ENCODE results near the gene GREB1.
A peak's percentile ranks its signal among the peaks of the same experiment; 100 is the strongest.

Gene GREB1

GRCh38 chr2:11669454-11670291 lies 135.8 kb downstream of the GREB1 start, which contains the start of gene NTSR2:
TSS of gene NTSR2 (minus strand) at chr2:11670195. CDS start at chr2:11670129, 66 bp downstream.
- DNase-seq, result peak; percentile 43

DNA sequence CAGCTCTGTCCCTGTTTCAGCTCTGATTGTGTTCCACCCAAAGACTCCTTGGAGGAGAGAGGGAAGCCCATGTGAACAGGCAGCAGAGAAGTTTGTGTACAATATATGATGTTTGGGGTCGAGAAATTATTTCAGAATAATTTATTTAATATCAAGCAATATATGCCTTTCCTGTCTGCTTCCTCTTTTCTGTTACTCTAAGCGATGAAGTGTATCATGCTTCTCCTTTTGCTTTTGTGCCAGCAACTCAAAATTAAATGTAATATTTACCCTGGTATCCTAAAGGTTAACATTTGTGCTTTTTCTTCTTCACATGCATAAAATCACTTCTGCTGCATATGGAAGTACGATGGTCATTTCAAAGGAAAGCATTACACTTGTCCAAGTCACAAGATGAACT lies 138.6 kb downstream of the GREB1 start:
- DNase-seq, result no peak

DNA sequence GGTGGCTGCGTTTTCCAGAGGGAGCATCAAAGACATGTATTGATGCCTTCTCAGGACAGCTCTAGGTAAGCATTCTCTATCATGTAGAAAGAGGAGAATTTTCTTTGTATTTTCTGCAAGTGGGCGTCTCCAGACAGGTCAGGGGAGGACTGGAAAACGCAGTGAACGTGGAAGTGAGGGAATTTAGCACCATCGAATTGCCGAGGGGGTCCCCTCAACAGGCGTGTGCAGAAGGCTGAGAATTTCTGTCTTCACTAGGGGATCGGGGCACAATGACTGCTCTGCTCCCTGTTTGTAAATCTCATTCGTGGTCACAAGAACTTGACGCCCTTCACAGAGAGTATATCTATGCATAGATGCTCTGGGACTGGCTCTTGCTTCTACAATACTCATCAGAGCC lies 141.1 kb downstream of the GREB1 start:
- no peak for DNase-seq

DNA sequence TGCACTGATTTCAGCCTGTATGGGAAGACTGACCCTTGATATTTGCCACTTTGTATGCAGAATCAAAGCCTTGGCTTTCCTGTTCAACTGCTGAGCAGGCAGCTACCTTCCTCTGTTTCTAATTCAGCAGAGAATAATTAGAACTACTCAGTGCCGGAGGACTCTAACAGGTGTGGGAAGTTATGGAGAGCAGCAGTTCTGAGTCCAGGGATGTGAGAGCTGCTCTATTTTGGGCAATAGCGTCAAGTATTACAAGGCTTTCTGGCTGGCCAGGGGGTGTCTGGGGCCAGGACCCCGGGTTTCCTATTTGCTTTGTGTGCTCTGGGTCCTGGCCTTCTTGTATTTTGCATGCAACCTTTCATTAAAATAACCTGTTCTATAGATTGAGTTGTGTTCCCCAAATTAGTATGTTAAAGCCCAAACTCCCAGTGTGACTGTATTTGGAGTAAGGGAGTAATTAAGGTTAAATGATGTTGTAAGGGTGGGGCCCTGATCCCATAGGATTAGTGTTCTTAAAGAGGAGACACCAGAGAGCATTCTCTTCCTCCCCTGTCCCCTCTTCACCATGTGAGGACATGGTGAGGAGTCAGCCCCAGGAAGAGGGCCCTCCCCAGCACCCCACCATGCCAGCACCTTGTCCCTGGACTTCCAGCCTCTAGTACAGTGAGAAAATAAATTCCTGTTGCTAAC lies 141.7 kb downstream of the GREB1 start:
- DNase-seq, result no peak

DNA sequence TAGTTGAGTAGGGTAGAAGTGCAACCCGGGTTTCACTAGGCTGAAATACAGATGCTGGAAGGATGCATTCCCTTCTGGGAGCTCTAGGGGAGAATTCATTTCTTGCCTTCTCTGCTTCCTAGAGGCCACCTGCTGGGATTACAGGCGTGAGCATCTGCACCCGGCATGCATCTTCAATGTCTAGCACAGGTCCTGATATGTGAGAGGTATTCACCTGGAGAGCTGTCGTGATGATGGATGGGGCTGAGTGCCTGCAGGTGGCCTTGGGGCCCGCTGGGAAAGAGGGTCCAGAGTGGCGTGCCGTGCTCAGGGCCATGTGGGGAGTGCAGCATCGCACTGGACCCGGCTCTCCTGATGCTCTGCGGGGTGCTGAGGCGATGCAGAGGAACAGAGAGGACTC lies 142.8 kb downstream of the GREB1 start:
- DNase-seq, result no peak

GRCh38 chr2:11677136-11678055 lies 143.6 kb downstream of the GREB1 start:
- no peak for DNase-seq

DNA sequence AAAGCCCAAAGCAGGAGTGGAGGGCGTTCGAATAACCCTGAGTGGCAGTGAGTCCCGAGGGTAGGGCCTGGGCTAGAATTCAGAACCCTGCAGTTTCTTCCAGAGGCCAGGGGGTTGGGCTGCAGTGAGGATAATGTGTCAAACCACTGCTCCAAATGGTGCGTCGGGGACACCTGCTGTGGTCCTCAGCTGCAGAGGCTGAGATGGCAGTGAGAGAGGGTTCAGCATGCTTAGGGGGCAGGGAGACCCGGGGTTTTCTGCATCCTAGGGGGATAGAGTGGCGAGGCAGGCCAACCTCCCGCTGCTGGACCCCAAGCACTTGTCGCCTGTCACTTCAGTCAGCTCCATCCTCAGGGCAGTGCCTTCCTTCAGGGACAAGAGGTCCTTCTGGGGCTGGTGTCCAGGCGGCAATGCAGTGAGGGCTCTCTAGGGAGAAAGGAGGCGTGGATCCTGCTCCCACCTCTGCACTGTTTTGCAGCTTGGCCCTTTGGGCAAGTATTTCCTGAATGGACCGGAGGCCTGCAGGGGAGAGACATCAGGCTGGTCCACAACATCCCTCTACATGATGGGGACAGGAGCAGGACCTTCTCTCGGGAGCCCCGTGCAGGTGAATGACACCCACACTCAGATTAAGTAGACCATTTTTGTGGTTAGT lies 144.6 kb downstream of the GREB1 start:
- DNase-seq, result no peak

DNA sequence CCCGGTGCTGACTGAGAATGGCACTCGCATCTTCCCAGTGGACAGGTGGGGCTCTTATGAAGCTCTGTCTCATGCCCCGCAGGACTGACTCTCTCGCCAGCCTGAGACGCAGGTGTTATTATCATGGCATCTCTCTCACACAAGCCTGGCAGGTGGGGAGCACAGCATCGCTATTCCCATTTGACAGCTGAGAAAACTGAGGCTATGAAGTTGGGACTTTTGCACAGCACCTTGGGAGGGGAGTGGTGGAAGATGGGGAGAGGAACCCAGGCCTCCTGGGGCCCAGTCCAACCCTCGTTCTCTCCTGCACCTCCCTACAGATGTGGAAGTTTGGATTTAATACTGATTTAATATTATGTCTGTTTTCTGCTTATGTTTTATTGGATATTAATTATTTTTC lies 145.2 kb downstream of the GREB1 start:
- no peak for DNase-seq

DNA sequence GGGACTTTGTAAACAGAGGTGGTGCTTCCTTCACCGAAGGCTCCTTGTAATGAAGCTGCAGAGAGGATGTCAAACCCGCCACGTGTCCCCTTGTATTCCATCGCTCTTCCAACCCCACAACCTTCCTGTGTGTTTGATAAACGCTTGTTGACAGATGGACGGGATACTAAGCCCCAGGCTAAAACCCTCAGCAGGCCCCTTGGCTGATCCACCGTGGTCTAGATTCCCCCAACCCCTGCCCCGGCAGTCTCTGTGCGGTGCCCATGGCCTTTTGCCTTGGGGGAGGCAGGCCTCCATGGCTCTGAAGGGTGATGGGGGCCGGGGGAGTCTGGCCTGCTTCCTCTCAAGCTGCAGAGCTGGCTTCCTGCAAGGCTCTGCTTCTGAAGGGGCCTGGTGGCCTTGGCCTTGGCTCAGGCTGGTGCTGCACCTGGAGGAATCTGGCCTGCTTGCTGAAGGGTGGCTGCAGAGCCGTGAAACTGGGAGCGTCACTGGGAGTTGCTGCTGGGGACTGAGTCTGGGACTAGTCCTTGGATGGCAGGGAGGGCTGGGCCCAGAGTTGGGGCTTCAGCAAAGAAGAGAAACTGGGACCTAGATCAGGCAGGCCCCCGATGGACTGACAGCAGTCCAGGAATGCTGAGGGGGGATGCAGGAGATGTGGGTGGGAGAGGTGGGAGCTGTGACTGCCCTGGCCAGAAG lies 145.8 kb downstream of the GREB1 start:
- no peak for DNase-seq

- DNase-seq, result no peak
Observed at GRCh38 chr2:11680182-11680900, 146.5 kb downstream of the GREB1 start.

GRCh38 chr2:11680901-11681721 lies 147.3 kb downstream of the GREB1 start:
- DNase-seq, result no peak

- no peak for DNase-seq
Observed at GRCh38 chr2:11681722-11682589, 148.1 kb downstream of the GREB1 start.

DNA sequence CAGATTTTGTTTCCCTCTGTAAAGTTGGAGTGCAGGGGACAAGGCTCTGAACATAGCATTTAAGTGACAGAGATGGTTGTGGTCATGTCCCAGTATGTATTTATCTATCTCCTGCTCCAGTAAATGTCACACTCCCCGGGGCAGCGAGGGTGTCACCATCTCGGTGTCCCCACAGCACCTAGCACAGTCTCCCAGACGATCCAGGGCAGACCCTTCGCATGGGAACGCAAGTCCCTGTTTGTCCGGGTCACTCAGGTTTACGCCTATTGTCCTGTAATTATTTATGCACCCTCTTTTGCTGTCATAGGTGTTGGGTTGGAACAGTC lies 148.7 kb downstream of the GREB1 start:
- no peak for DNase-seq

DNA sequence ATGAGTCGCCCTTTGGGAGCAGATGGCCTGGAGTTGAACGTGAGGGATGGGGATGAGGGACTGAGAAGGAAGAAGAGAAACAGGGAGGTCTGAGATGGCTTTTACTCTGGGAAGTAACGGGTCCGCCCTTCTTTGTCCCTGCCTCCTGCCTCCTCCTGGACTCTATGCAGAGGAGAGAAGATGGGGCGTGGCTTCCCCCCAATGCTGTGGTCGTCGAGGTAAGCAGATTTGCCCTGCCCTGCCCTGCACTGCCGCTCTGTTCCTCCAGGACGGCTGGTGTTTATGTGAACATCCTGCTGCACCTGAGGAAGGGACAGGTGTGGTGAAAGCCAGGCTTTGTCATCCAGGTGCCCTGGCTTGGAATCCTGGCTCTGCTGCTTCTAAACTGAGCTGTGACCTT lies 149.6 kb downstream of the GREB1 start:
- DNase-seq, result no peak

GRCh38 chr2:11683966-11684365 lies 150.1 kb downstream of the GREB1 start:
- no peak for DNase-seq

GRCh38 chr2:11684894-11685460 lies 151.1 kb downstream of the GREB1 start:
- no peak for DNase-seq

GRCh38 chr2:11685906-11686470 lies 152.1 kb downstream of the GREB1 start:
- no peak for DNase-seq

- no peak for DNase-seq
Observed at GRCh38 chr2:11687736-11688135, 153.9 kb downstream of the GREB1 start.

Data from fibroblast of upper back skin (primary cell).